Liver (tissue), 9 donors: Measurements from ENCODE around the gene IL21R. TPM values are rescaled to one million over a fixed set of nuclear protein-coding genes. Genes with fewer than 3 reads are reported as not detected.

ENCODE experiments used
- DNase-seq: peaks from one replicate; pipeline ENCODE4 v3.0.0-alpha.2; 2017; ENCODE audit warnings: low spot score
- H3K27ac ChIP-seq, 2 donors: one replicate each; pipeline ENCODE4 v1.7.0; 2013; ENCODE audit warnings: inconsistent platforms in 2 of 2, low read length in 2 of 2, control low read depth in 1 of 2, low read depth in 1 of 2, mild to moderate bottlenecking in 1 of 2
- H3K27me3 ChIP-seq, 4 donors: one replicate each; pipeline versions ENCODE4 v1.6.1 to v1.7.0; 2013; ENCODE audit warnings: low read length in 3 of 4, inconsistent platforms in 1 of 4, mild to moderate bottlenecking in 1 of 4, moderate library complexity in 1 of 4; ENCODE audit not compliant: control insufficient read depth in 4 of 4, insufficient read depth in 4 of 4
- H3K36me3 ChIP-seq, 4 donors: one replicate each; pipeline versions ENCODE4 v1.6.1 to v1.7.0; 2013; ENCODE audit warnings: low read length in 3 of 4, mild to moderate bottlenecking in 3 of 4, low read depth in 1 of 4, moderate library complexity in 1 of 4; ENCODE audit not compliant: control insufficient read depth in 4 of 4, insufficient read depth in 3 of 4
- H3K4me1 ChIP-seq, 4 donors: one replicate each; pipeline versions ENCODE4 v1.6.1 to v1.7.0; 2013; ENCODE audit warnings: low read length in 3 of 4, mild to moderate bottlenecking in 3 of 4, moderate library complexity in 1 of 4; ENCODE audit not compliant: control insufficient read depth in 4 of 4, insufficient read depth in 4 of 4
- H3K4me3 ChIP-seq, 3 donors: one replicate each; pipeline versions ENCODE4 v1.6.1 to v1.7.0; 2013; ENCODE audit warnings: low read length in 3 of 3, control low read depth in 1 of 3, low read depth in 1 of 3, mild to moderate bottlenecking in 1 of 3
- H3K9ac ChIP-seq, 2 donors: one replicate each; pipeline ENCODE4 v1.7.0; 2013; ENCODE audit warnings: low read length in 2 of 2, mild to moderate bottlenecking in 2 of 2, moderate library complexity in 2 of 2, control low read depth in 1 of 2, low read depth in 1 of 2
- H3K9me3 ChIP-seq, 4 donors: one replicate each; pipeline versions ENCODE4 v1.6.1 to v1.7.0; 2013; ENCODE audit warnings: low read length in 3 of 4; ENCODE audit not compliant: control insufficient read depth in 4 of 4
- EGR1 ChIP-seq, 2 donors: IDR thresholded peaks; 2 replicates each; pipeline ENCODE4 v1.6.1; 2016 to 2018; ENCODE audit warnings: antibody characterized with exemption in 2 of 2, low read depth in 2 of 2
- FOXA1 ChIP-seq: IDR thresholded peaks from 2 replicates; pipeline ENCODE4 v1.6.1; 2016; ENCODE audit warnings: antibody characterized with exemption
- FOXA2 ChIP-seq: IDR thresholded peaks from 2 replicates; pipeline ENCODE4 v1.6.1; 2016; ENCODE audit warnings: antibody characterized with exemption
- GABPA ChIP-seq, 2 donors: IDR thresholded peaks in 1 of 2; conservative IDR thresholded peaks in 1 of 2; 2 replicates each; pipeline ENCODE4 v1.6.1; 2016; ENCODE audit warnings: antibody characterized with exemption in 2 of 2, mild to moderate bottlenecking in 1 of 2, moderate library complexity in 1 of 2
- HNF4G ChIP-seq: IDR thresholded peaks from 2 replicates; pipeline ENCODE4 v1.6.1; 2016; ENCODE audit warnings: antibody characterized with exemption
- JUND ChIP-seq, 2 donors: IDR thresholded peaks; 2 replicates each; pipeline ENCODE4 v1.6.1; 2016; ENCODE audit warnings: antibody characterized with exemption in 2 of 2
- NR2F2 ChIP-seq: IDR thresholded peaks from 2 replicates; pipeline ENCODE4 v1.6.1; 2016; ENCODE audit warnings: antibody characterized with exemption
- RAD21 ChIP-seq, 2 donors: IDR thresholded peaks; 2 replicates each; pipeline ENCODE4 v1.6.1; 2016; ENCODE audit warnings: antibody characterized with exemption in 2 of 2, mild to moderate bottlenecking in 2 of 2
- RXRA ChIP-seq, 2 donors: IDR thresholded peaks; 2 replicates each; pipeline ENCODE4 v1.6.1; 2017 to 2018; ENCODE audit warnings: antibody characterized with exemption in 2 of 2, mild to moderate bottlenecking in 1 of 2
- SP1 ChIP-seq: IDR thresholded peaks from 2 replicates; pipeline ENCODE4 v1.6.1; 2018; ENCODE audit warnings: antibody characterized with exemption, mild to moderate bottlenecking
- TAF1 ChIP-seq: conservative IDR thresholded peaks from 2 replicates; pipeline ENCODE4 v1.6.1; 2016; ENCODE audit warnings: antibody characterized with exemption, mild to moderate bottlenecking
- YY1 ChIP-seq: IDR thresholded peaks from 2 replicates; pipeline ENCODE4 v1.6.1; 2016; ENCODE audit warnings: antibody characterized with exemption, mild to moderate bottlenecking
- WGBS: extraction: QIAGEN DNeasy Blood & Tissue Kit; methylation state at CpG from one replicate; pipeline ENCODE4 v1.1.7; 2013; 5-methylcytosine and 5-hydroxymethylcytosine counted together
- polyA plus RNA-seq, 2 donors: library from polyadenylated mRNA; stranded (reverse) in 1 of 2; unstranded in 1 of 2; fragments of 200-250 nt in 1 of 2; fragments of >200 nt in 1 of 2; fragmentation: Nextera tagmentation in 1 of 2; extraction: Ambion mirVana in 1 of 2; gene quantifications; one replicate each; pipeline versions ENCODE4 v1.2.1 to v1.2.3, GENCODE V29; 2013 to 2015
- total RNA-seq, 2 donors: library from RNA; depleted of rRNA; stranded (reverse); fragments of >200 nt; gene quantifications; one replicate each; pipeline ENCODE4 v1.2.3, GENCODE V29; 2014
- TF ChIP-seq, protein P1 (sequence below): IDR thresholded peaks from 2 replicates; pipeline ENCODE4 v1.6.1; 2016; ENCODE audit warnings: antibody characterized with exemption, mild to moderate bottlenecking
- TF ChIP-seq, protein P2 (sequence below): IDR thresholded peaks from 2 replicates; pipeline ENCODE4 v1.6.1; 2016; ENCODE audit warnings: antibody characterized with exemption
- TF ChIP-seq, protein P3 (sequence below): fragments of 150-350 bp; IDR thresholded peaks from 2 replicates; pipeline ENCODE4 v1.5.1; 2017; ENCODE audit warnings: improper control_type of control experiment, low read depth, low read length; ENCODE audit not compliant: missing input control
- donor health status: healthy.
- donor health status: healthy.
- donor health status: healthy.
- donor health status: healthy.
- donor health status: healthy.

IL21R gene
- total and polyA plus RNA-seq, 4 donors, result 0.19 to 0.84 (median 0.39) TPM

DNA sequence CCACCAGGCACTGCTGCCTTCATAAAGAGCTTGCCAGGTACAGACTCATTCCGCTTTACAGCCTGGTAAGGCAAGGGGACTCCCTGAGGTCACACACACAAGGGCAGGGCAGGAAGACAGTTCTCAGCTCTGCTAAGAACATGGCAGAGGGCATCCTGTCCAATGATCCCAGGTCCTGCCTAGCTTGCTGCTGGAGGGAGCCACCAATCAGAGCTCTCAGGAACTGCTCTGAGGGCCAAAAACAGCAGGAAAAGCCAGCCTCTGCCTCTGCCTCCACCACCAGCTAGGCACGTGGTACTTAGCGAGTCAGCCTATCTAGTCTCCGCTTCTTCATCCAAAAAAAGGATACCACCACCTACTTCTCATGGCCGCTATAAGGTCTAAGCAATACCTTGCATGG is 81.7 kb downstream of the IL21R start:
- no peak overlapping the region for H3K9ac ChIP-seq
- no peaks in the 10 kb centered on the region for H3K9me3 ChIP-seq
- peaks cover 18 to 88% (median 67%) of the 10 kb centered on the region in 4 donors for H3K36me3 ChIP-seq
- 97% methylated on average over 5 of the region's 5 CpGs for WGBS
- no peaks in the 10 kb centered on the region for H3K4me1 ChIP-seq
- no peak overlapping the region for H3K27ac ChIP-seq
- H3K27me3 ChIP-seq, result no peaks in the 10 kb centered on the region
- DNase-seq, result no peak
- TF ChIP-seq RAD21 (IDR thresholded peaks at IDR 0.05) (no peak), GABPA (IDR thresholded peaks at IDR 0.05 in 1 of 2, conservative IDR thresholded peaks at IDR 0.05 in 1 of 2) (no peak), RXRA (IDR thresholded peaks at IDR 0.05) (no peak), TAF1 (no peak), YY1 (no peak), FOXA1 (no peak), FOXA2 (no peak), SP1 (no peak)
- TF ChIP-seq, protein P1, sequence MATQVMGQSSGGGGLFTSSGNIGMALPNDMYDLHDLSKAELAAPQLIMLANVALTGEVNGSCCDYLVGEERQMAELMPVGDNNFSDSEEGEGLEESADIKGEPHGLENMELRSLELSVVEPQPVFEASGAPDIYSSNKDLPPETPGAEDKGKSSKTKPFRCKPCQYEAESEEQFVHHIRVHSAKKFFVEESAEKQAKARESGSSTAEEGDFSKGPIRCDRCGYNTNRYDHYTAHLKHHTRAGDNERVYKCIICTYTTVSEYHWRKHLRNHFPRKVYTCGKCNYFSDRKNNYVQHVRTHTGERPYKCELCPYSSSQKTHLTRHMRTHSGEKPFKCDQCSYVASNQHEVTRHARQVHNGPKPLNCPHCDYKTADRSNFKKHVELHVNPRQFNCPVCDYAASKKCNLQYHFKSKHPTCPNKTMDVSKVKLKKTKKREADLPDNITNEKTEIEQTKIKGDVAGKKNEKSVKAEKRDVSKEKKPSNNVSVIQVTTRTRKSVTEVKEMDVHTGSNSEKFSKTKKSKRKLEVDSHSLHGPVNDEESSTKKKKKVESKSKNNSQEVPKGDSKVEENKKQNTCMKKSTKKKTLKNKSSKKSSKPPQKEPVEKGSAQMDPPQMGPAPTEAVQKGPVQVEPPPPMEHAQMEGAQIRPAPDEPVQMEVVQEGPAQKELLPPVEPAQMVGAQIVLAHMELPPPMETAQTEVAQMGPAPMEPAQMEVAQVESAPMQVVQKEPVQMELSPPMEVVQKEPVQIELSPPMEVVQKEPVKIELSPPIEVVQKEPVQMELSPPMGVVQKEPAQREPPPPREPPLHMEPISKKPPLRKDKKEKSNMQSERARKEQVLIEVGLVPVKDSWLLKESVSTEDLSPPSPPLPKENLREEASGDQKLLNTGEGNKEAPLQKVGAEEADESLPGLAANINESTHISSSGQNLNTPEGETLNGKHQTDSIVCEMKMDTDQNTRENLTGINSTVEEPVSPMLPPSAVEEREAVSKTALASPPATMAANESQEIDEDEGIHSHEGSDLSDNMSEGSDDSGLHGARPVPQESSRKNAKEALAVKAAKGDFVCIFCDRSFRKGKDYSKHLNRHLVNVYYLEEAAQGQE, result no peak
- TF ChIP-seq, protein P2, sequence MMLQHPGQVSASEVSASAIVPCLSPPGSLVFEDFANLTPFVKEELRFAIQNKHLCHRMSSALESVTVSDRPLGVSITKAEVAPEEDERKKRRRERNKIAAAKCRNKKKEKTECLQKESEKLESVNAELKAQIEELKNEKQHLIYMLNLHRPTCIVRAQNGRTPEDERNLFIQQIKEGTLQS, result no peak
- TF ChIP-seq, protein P3, sequence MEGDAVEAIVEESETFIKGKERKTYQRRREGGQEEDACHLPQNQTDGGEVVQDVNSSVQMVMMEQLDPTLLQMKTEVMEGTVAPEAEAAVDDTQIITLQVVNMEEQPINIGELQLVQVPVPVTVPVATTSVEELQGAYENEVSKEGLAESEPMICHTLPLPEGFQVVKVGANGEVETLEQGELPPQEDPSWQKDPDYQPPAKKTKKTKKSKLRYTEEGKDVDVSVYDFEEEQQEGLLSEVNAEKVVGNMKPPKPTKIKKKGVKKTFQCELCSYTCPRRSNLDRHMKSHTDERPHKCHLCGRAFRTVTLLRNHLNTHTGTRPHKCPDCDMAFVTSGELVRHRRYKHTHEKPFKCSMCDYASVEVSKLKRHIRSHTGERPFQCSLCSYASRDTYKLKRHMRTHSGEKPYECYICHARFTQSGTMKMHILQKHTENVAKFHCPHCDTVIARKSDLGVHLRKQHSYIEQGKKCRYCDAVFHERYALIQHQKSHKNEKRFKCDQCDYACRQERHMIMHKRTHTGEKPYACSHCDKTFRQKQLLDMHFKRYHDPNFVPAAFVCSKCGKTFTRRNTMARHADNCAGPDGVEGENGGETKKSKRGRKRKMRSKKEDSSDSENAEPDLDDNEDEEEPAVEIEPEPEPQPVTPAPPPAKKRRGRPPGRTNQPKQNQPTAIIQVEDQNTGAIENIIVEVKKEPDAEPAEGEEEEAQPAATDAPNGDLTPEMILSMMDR, result no peak
- no peak overlapping the region for H3K4me3 ChIP-seq

DNA sequence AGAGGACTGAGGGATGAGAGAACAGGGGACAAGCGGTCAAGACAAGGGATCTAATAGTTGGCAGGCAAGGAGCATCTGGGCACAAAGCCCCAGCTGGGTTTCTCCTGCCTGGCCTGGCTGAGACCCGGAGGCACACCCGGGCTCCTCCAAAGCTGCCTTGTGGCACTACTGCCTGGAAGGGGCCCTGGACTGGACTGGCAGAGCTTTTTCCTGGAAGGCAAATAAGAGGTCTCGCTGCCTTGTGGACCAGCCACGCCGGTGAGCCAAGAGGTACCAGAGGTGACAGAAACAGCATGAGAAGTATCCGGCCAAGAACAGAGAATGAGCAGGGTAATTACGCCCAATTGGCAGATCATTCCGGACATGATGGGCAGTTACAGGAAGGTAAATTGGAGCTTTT is 83.2 kb downstream of the IL21R start:
- Histone ChIP-seq H3K9ac (no peak overlapping the region), H3K27ac (no peak overlapping the region), H3K4me3 (no peak overlapping the region), H3K4me1 (no peaks in the 10 kb centered on the region), H3K36me3 (peaks cover 23 to 97% (median 70%) of the 10 kb centered on the region in 4 donors), H3K9me3 (no peaks in the 10 kb centered on the region), H3K27me3 (no peaks in the 10 kb centered on the region)
- TF ChIP-seq JUND (IDR thresholded peaks at IDR 0.05) (no peak), EGR1 (IDR thresholded peaks at IDR 0.05; ENCODE audit: low read depth in 2 of 2) (no peak), FOXA2 (no peak), NR2F2 (no peak)
- DNase-seq, result no peak
- 97% methylated on average over 9 of the region's 9 CpGs for WGBS

DNA sequence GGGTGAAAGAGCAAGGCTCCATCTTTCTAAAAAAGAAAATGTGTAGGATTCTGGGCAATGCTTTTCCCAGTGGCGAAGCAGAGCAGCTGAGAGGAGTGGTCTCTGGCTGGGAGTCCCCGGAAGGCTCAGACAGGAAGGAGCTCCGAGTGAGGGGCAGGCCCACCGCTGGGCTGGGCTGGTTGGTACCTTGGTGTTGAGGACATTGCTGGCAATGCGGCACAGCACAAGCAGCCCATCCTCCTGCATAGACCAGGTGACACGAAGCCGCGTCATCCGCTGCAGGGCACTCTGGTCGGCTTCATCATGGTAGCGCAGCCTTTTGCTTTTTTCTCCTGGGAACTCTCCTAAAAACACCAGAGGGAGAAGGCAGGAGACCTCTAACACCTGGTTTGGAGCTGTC is 83.8 kb downstream of the IL21R start:
- Histone ChIP-seq H3K4me1 (no peaks in the 10 kb centered on the region), H3K36me3 (peaks cover 25 to 97% (median 71%) of the 10 kb centered on the region in 4 donors), H3K9me3 (no peaks in the 10 kb centered on the region), H3K9ac (no peak overlapping the region), H3K27ac (no peak overlapping the region), H3K27me3 (no peaks in the 10 kb centered on the region), H3K4me3 (no peak overlapping the region)
- TF ChIP-seq YY1, result no peak
- TF ChIP-seq HNF4G, result no peak
- TF ChIP-seq NR2F2, result no peak
- 98% methylated on average over 11 of the region's 11 CpGs for WGBS
- no peak for DNase-seq
